A673 (cell line): ENCODE results near the gene ANO7. TPM values are rescaled to one million over a fixed set of nuclear protein-coding genes. Genes with fewer than 3 reads are reported as not detected.

Experiments
- BruUV-seq: library from RNA; stranded (reverse); fragments of 400-500 nt; replicated peaks from 2 replicates; lab custom pipeline; 2021; lab: Mats Ljungman, UMichigan
- CTCF ChIA-PET: fragments of 300-600 bp; sonication (Branson Sonifier 250); formaldehyde crosslinking; loops from one replicate; lab custom pipeline; 2022; ENCODE audit warnings: antibody characterized with exemption; lab: Charles Lee
- POLR2A ChIA-PET: fragments of 300-600 bp; sonication (Branson Sonifier 250); formaldehyde crosslinking; loops from one replicate; lab custom pipeline; 2022; ENCODE audit warnings: antibody characterized with exemption; ENCODE audit not compliant: low non-redundant PET; lab: Charles Lee
- DNase-seq: peaks from one replicate; pipeline ENCODE4 v3.0.0-alpha.2; 2015; ENCODE audit warnings: low spot score
- H3K27ac ChIP-seq: fragments of 200-600 bp; sonication (generic); 2 replicates; pipeline ENCODE4 v1.5.1; 2016; ENCODE audit warnings: mixed run types, low read depth, mild to moderate bottlenecking, mixed read lengths, antibody characterized with exemption, low read length; ENCODE audit not compliant: poor library complexity, severe bottlenecking
- H3K27me3 ChIP-seq: fragments of 200-600 bp; sonication (generic); replicated peaks from 2 replicates; pipeline ENCODE4 v1.6.1; 2017; ENCODE audit warnings: mixed run types, low read depth, mild to moderate bottlenecking, mixed read lengths, antibody characterized with exemption, low read length; ENCODE audit not compliant: insufficient read depth, poor library complexity
- H3K36me3 ChIP-seq: fragments of 200-600 bp; sonication (generic); 2 replicates; pipeline ENCODE4 v1.6.1; 2016; ENCODE audit warnings: mixed run types, mild to moderate bottlenecking, mixed read lengths, antibody characterized with exemption, low read length; ENCODE audit not compliant: insufficient read depth, poor library complexity, severe bottlenecking
- H3K4me1 ChIP-seq: fragments of 200-600 bp; sonication (generic); 2 replicates; pipeline ENCODE4 v1.6.1; 2017; ENCODE audit warnings: mixed run types, mild to moderate bottlenecking, mixed read lengths, antibody characterized with exemption, low read length; ENCODE audit not compliant: insufficient read depth, poor library complexity, severe bottlenecking
- H3K4me3 ChIP-seq: fragments of 200-600 bp; sonication (generic); 2 replicates; pipeline ENCODE4 v1.5.1; 2016; ENCODE audit warnings: low read depth, mixed run types, mild to moderate bottlenecking, mixed read lengths, low read length; ENCODE audit not compliant: poor library complexity, severe bottlenecking
- H3K9me3 ChIP-seq: fragments of 200-600 bp; sonication (generic); 2 replicates; pipeline ENCODE4 v1.6.1; 2016; ENCODE audit warnings: mixed run types, low read depth, mild to moderate bottlenecking, mixed read lengths, antibody characterized with exemption, low read length; ENCODE audit not compliant: poor library complexity, severe bottlenecking
- EZH2 ChIP-seq: fragments of 200-600 bp; sonication (generic); IDR thresholded peaks from 2 replicates; pipeline ENCODE4 v1.6.1; 2017; ENCODE audit warnings: borderline replicate concordance, low read depth, mild to moderate bottlenecking, mixed read lengths, antibody characterized with exemption, low read length; ENCODE audit not compliant: poor library complexity, severe bottlenecking
- intact Hi-C: fragments of 100-400 bp; cut with micrococcal nuclease; formaldehyde crosslinking; loops from one replicate; pipeline ENCODE4 v1.10.0; 2022; ENCODE audit not compliant: unreplicated experiment
- total RNA-seq: library from RNA; stranded (reverse); gene quantifications from 2 replicates; pipeline ENCODE4 v1.2.3, GENCODE V29; 2021
- TF ChIP-seq, protein P1 (sequence below): fragments of 300-800, 200-600 bp; sonication (generic); conservative IDR thresholded peaks from 2 replicates; pipeline ENCODE4 v1.5.1; 2017; ENCODE audit warnings: low read depth, mild to moderate bottlenecking, antibody characterized with exemption, low read length, moderate library complexity, mixed read lengths

Gene ANO7
- total RNA-seq, 1 experiment from 2014 or later = 0.45 TPM

- TF ChIP-seq EZH2 = no peak
- TF ChIP-seq, protein P1, sequence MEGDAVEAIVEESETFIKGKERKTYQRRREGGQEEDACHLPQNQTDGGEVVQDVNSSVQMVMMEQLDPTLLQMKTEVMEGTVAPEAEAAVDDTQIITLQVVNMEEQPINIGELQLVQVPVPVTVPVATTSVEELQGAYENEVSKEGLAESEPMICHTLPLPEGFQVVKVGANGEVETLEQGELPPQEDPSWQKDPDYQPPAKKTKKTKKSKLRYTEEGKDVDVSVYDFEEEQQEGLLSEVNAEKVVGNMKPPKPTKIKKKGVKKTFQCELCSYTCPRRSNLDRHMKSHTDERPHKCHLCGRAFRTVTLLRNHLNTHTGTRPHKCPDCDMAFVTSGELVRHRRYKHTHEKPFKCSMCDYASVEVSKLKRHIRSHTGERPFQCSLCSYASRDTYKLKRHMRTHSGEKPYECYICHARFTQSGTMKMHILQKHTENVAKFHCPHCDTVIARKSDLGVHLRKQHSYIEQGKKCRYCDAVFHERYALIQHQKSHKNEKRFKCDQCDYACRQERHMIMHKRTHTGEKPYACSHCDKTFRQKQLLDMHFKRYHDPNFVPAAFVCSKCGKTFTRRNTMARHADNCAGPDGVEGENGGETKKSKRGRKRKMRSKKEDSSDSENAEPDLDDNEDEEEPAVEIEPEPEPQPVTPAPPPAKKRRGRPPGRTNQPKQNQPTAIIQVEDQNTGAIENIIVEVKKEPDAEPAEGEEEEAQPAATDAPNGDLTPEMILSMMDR = no peak
- DNase-seq = no peak
- intact Hi-C loops = no loop called here
- Histone ChIP-seq H3K27me3 (no peaks in the 10 kb centered on the region), H3K9me3 (no peaks in the 10 kb centered on the region), H3K4me3 (no peak overlapping the region), H3K36me3 (no peaks in the 10 kb centered on the region), H3K27ac (no peak overlapping the region), H3K4me1 (no peaks in the 10 kb centered on the region)
- BruUV-seq = no TSS peak
- ChIA-PET CTCF (no interaction called here), POLR2A (no interaction called here)
Measured at GRCh38 chr2:241207641-241208040, 19.2 kb downstream of the ANO7 start.

GRCh38 chr2:241208058-241208457, 19.6 kb downstream of the ANO7 start:
- H3K27ac ChIP-seq = no peak overlapping the region
- ChIA-PET CTCF (no interaction called here), POLR2A (no interaction called here)
- intact Hi-C loops = no loop called here
- no peaks in the 10 kb centered on the region for H3K36me3 ChIP-seq
- no peaks in the 10 kb centered on the region for H3K27me3 ChIP-seq
- H3K4me3 ChIP-seq = no peak overlapping the region
- no TSS peak for BruUV-seq
- no peak for DNase-seq
- no peaks in the 10 kb centered on the region for H3K9me3 ChIP-seq
- no peaks in the 10 kb centered on the region for H3K4me1 ChIP-seq
- TF ChIP-seq, protein P1 = no peak
- no peak for TF ChIP-seq EZH2

GRCh38 chr2:241209271-241209670, 20.8 kb downstream of the ANO7 start:
- BruUV-seq = no TSS peak
- H3K36me3 ChIP-seq = no peaks in the 10 kb centered on the region
- TF ChIP-seq EZH2 = no peak
- TF ChIP-seq, protein P1 = no peak
- H3K4me3 ChIP-seq = no peak overlapping the region
- H3K4me1 ChIP-seq = no peaks in the 10 kb centered on the region
- ChIA-PET CTCF (no interaction called here), POLR2A (no interaction called here)
- no peaks in the 10 kb centered on the region for H3K27me3 ChIP-seq
- H3K9me3 ChIP-seq = no peaks in the 10 kb centered on the region
- no peak for DNase-seq
- intact Hi-C loops = no loop called here
- H3K27ac ChIP-seq = no peak overlapping the region
